NCI-H446 (cell line): ENCODE data around the gene SNURF.
"Not testable (repeated sequence)": the region's sequence is repeated elsewhere in the genome, so short reads cannot be mapped to it uniquely, and the experiment has no call there.

Source experiments
- DNase-seq, 2 experiments: peaks; one replicate each; lab custom pipeline; 2025; lab: John Stamatoyannopoulos, UW

Gene SNURF

GRCh38 chr15:24971052-24971451 lies 16.3 kb downstream of the SNURF start:
- no peak for DNase-seq

GRCh38 chr15:24971772-24972171 lies 17.0 kb downstream of the SNURF start:
- DNase-seq, result no peak

GRCh38 chr15:24972707-24973106 lies 17.9 kb downstream of the SNURF start:
- DNase-seq, result not testable (repeated sequence)

- DNase-seq, result no peak
These were observed 22.1 kb downstream of the SNURF start for GRCh38 chr15:24976932-24977331.

- DNase-seq, result no peak
These were observed 22.9 kb downstream of the SNURF start for GRCh38 chr15:24977686-24978085.

- DNase-seq, result no peak
These were observed 30.4 kb downstream of the SNURF start for GRCh38 chr15:24985224-24985623.

GRCh38 chr15:24986653-24987052 lies 31.9 kb downstream of the SNURF start:
- no peak for DNase-seq
